ENCODE measurements around the gene SLC17A7. TPM values are rescaled to one million over a fixed set of nuclear protein-coding genes. Genes with fewer than 3 reads are reported as not detected.
"Not testable (repeated sequence)": the region's sequence is repeated elsewhere in the genome, so short reads cannot be mapped to it uniquely, and the experiment has no call there.

Gene SLC17A7
- total RNA-seq, 1 donor from 2014 or later: 15.4 TPM

DNA sequence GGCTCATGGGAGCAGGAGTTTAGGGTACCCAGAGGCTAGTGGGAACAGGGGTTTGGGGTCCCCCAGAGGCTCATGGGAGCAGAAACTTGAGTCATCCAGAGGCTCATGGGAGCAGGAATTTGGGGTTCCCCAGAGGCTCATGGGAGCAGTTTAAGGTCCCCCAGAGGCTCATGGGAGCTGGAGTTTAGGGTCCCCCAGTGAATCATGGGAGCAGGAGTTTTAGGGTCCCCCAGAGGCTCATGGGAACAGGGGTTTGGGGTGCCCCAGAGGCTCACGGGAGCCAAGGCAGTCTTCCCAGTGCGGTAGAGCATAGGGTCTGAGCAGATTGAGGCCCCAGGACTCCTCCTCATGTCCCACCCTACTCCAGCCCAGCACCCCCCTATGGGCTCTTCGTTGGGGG is 24.0 kb upstream of the SLC17A7 start:
- H3K27ac ChIP-seq: no peak overlapping the region
- H3K4me3 ChIP-seq: no peak overlapping the region
- H3K9me3 ChIP-seq: no peaks in the 10 kb centered on the region
- TF ChIP-seq, protein P1, sequence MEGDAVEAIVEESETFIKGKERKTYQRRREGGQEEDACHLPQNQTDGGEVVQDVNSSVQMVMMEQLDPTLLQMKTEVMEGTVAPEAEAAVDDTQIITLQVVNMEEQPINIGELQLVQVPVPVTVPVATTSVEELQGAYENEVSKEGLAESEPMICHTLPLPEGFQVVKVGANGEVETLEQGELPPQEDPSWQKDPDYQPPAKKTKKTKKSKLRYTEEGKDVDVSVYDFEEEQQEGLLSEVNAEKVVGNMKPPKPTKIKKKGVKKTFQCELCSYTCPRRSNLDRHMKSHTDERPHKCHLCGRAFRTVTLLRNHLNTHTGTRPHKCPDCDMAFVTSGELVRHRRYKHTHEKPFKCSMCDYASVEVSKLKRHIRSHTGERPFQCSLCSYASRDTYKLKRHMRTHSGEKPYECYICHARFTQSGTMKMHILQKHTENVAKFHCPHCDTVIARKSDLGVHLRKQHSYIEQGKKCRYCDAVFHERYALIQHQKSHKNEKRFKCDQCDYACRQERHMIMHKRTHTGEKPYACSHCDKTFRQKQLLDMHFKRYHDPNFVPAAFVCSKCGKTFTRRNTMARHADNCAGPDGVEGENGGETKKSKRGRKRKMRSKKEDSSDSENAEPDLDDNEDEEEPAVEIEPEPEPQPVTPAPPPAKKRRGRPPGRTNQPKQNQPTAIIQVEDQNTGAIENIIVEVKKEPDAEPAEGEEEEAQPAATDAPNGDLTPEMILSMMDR (IDR thresholded peaks at IDR 0.05): no peak
- no peaks in the 10 kb centered on the region for H3K27me3 ChIP-seq
- no peak for DNase-seq (ENCODE audit: low spot score in 2 of 2)
- intact Hi-C loops (cut with DNase I): no loop called here
- no peaks in the 10 kb centered on the region for H3K4me1 ChIP-seq
- H3K36me3 ChIP-seq: peaks cover 8 to 16% of the 10 kb centered on the region in 2 donors

DNA sequence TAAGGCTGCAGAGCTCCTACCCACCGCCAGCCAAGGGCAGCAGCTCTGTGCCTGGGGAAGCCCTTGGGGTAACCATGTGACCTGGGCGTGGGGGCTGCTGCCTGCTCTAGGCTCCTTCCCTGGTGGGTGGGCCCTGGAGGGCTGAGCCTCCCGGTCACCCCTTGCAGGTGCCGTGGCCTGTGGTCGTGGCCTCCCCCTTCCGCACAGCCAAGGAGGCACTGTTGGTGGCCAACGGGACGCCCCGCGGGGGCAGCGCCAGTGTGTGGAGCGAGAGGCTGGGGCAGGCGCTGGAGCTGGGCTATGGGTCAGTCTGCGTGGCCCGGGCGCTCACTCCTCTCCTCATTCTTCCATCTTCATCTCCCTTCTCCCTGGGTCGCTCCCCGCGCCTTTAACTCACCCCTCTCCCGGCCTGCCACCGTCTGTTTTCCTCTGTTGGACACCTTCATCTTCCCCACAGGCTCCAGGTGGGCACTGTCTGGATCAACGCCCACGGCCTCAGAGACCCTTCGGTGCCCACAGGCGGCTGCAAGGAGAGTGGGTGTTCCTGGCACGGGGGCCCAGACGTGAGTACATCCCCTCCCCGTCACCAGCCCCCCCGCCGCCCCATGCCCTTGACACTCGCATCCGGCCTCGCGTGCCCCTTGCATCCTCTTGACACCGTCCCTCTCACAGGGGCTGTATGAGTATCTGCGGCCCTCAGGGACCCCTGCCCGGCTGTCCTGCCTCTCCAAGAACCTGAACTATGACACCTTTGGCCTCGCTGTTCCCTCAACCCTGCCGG is 22.8 kb upstream of the SLC17A7 start:
- H3K4me1 ChIP-seq: no peaks in the 10 kb centered on the region
- H3K4me3 ChIP-seq: no peak overlapping the region
- TF ChIP-seq, protein P1 (IDR thresholded peaks at IDR 0.05): no peak

DNA sequence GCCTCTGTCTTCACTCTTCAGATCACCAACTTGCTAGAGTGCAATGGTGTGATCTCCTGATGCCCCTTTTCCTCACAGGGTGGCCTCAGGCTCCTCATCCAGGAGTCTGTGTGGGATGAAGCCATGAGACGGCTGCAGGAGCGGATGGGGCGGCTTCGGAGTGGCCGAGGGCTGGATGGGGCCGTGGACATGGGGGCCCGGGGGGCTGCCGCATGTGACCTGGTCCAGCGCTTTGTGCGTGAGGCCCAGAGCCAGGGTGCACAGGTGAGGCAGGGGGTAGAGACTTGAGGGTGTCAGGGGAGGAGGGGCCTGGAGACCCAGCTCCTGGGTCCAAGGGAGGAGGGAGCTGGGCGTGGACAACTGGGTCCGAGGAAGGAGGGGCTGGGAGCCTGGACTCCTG is 21.2 kb upstream of the SLC17A7 start:
- TF ChIP-seq, protein P1 (IDR thresholded peaks at IDR 0.05): no peak
- no peak for DNase-seq (ENCODE audit: low spot score in 2 of 2)
- Histone ChIP-seq H3K9me3 (no peaks in the 10 kb centered on the region), H3K36me3 (peaks cover 13 to 18% of the 10 kb centered on the region in 2 donors), H3K4me3 (no peak overlapping the region), H3K27ac (no peak overlapping the region), H3K4me1 (no peaks in the 10 kb centered on the region), H3K27me3 (no peaks in the 10 kb centered on the region)
- intact Hi-C loops (cut with DNase I): no loop called here

More for the DNA sequence above, 22.8 kb upstream of the SLC17A7 start:
- intact Hi-C loops (cut with DNase I): no loop called here
- Histone ChIP-seq H3K9me3 (no peaks in the 10 kb centered on the region), H3K27me3 (no peaks in the 10 kb centered on the region), H3K36me3 (peaks cover 13 to 18% of the 10 kb centered on the region in 2 donors), H3K27ac (no peak overlapping the region)
- no peak for DNase-seq (ENCODE audit: low spot score in 2 of 2)

DNA sequence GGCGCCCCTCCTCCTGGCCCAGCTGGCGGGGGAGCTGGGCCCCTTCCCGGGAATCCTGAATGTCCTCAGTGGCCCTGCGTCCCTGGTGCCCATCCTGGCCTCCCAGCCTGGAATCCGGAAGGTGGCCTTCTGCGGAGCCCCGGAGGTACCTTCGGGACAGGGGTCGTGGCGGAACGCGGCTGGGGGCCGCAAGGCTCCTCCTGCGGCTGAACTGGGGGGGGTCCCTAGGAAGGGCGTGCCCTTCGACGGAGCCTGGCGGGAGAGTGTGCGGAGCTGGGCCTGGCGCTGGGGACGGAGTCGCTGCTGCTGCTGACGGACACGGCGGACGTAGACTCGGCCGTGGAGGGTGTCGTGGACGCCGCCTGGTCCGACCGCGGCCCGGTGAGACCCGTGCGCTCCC is 20.3 kb upstream of the SLC17A7 start:
- H3K36me3 ChIP-seq: peaks cover 13 to 18% of the 10 kb centered on the region in 2 donors
- intact Hi-C loops (cut with DNase I): no loop called here
- no peaks in the 10 kb centered on the region for H3K9me3 ChIP-seq

DNA sequence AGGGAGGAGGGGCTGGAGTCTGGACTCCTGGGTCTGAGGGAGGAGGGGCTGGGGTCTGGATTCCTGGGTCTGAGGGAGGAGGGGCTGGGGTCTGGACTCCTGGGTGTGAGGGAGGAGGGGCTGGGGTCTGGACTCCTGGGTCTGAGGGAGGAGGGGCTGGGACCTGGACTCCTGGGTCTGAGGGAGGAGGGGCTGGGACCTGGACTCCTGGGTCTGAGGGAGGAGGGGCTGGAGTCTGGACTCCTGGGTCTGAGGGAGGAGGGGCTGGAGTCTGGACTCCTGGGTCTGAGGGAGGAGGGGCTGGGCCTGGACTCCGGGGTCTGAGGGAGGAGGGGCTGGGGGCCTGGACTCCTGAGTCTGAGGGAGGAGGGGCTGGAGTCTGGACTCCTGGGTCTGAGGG is 19.8 kb upstream of the SLC17A7 start:
- H3K4me1 ChIP-seq; H3K27ac ChIP-seq; H3K9me3 ChIP-seq; H3K27me3 ChIP-seq; H3K4me3 ChIP-seq; DNase-seq (ENCODE audit: low spot score in 2 of 2); intact Hi-C loops (cut with DNase I): not testable (repeated sequence)
- H3K36me3 ChIP-seq: peaks cover 11 to 18% of the 10 kb centered on the region in 2 donors

More for the DNA sequence above, 20.3 kb upstream of the SLC17A7 start:
- Histone ChIP-seq H3K4me3 (no peak overlapping the region), H3K4me1 (no peaks in the 10 kb centered on the region), H3K27ac (no peak overlapping the region), H3K27me3 (no peaks in the 10 kb centered on the region)
- no peak for DNase-seq (ENCODE audit: low spot score in 2 of 2)
- TF ChIP-seq, protein P1 (IDR thresholded peaks at IDR 0.05): no peak

DNA sequence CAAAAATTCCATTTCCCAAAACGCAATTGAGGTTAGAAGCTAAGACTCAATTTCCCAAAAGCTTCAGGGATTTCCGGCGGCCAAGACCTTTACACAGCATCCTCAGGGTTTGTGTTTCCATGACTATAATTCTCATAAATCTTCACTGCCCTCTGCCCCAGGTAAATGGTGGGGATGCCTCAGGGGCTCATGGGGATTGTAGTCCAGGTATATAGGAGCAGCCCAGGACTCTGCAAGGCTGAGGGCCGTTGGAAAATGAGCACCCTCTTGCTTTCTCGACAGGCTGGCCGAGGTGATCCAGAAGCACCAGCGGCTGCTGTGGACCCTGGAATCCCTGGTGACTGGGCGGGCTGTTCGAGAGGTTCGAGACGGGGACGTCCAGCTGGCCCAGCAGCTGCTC is 18.1 kb upstream of the SLC17A7 start:
- intact Hi-C loops (cut with DNase I): no loop called here
- H3K9me3 ChIP-seq: no peaks in the 10 kb centered on the region
- H3K4me3 ChIP-seq: no peak overlapping the region
- peaks cover 7 to 9% of the 10 kb centered on the region in 2 donors for H3K36me3 ChIP-seq
- no peak overlapping the region for H3K27ac ChIP-seq
- TF ChIP-seq, protein P1 (IDR thresholded peaks at IDR 0.05): no peak
- DNase-seq (ENCODE audit: low spot score in 2 of 2): no peak
- no peaks in the 10 kb centered on the region for H3K27me3 ChIP-seq
- no peaks in the 10 kb centered on the region for H3K4me1 ChIP-seq
